HL-60 (cell line): ENCODE data around the gene FKBP9.

Experiments
- CTCF ChIP-seq: IDR thresholded peaks from one replicate; pipeline ENCODE4 v1.5.1; 2011; ENCODE audit warnings: low read length, control low read depth, inconsistent platforms; ENCODE audit not compliant: insufficient read depth
- REST ChIP-seq: IDR thresholded peaks from 2 replicates; pipeline ENCODE4 v1.6.1; 2012; ENCODE audit warnings: low read depth; ENCODE audit not compliant: insufficient replicate concordance

GRCh38 chr7:32936689-32937088 lies 20.6 kb upstream of the FKBP9 start:
- TF ChIP-seq CTCF (no peak), REST (no peak)
